GM19455 (cell line): Measurements from ENCODE around the gene SPG11.

Experiments
- ATAC-seq: cut with Tn5 transposase; IDR thresholded peaks from one replicate; pipeline ENCODE4 v1.9.1; 2021; ENCODE audit not compliant: unreplicated experiment

SPG11 gene

GRCh38 chr15:44623178-44623577 is 40.3 kb downstream of the SPG11 start:
- ATAC-seq: no peak

- ATAC-seq: no peak
Observed at GRCh38 chr15:44620081-44620480, 43.4 kb downstream of the SPG11 start.

GRCh38 chr15:44616974-44617373 is 46.5 kb downstream of the SPG11 start:
- ATAC-seq: no peak

- ATAC-seq: no peak
Observed at GRCh38 chr15:44606740-44607139, 56.7 kb downstream of the SPG11 start.

- no peak for ATAC-seq
Observed at GRCh38 chr15:44603126-44603525, 60.3 kb downstream of the SPG11 start.

GRCh38 chr15:44598892-44599291 is 64.6 kb downstream of the SPG11 start:
- ATAC-seq: no peak

- no peak for ATAC-seq
Observed at GRCh38 chr15:44598066-44598465, 65.4 kb downstream of the SPG11 start.

- no peak for ATAC-seq
Observed at GRCh38 chr15:44596511-44597010, 66.9 kb downstream of the SPG11 start.

GRCh38 chr15:44595656-44596510 is 67.6 kb downstream of the SPG11 start:
- no peak for ATAC-seq

- no peak for ATAC-seq
Observed at GRCh38 chr15:44595246-44595645, 68.2 kb downstream of the SPG11 start.

GRCh38 chr15:44593042-44593736 is 70.3 kb downstream of the SPG11 start:
- ATAC-seq: no peak

- ATAC-seq: no peak
Observed at GRCh38 chr15:44591326-44591725, 72.1 kb downstream of the SPG11 start.

- ATAC-seq: no peak
Observed at GRCh38 chr15:44588541-44588940, 74.9 kb downstream of the SPG11 start.

- ATAC-seq: no peak
Observed at GRCh38 chr15:44585633-44586032, 77.8 kb downstream of the SPG11 start.

- ATAC-seq: no peak
Observed at GRCh38 chr15:44584162-44584749, 79.2 kb downstream of the SPG11 start.

- ATAC-seq: no peak
Observed at GRCh38 chr15:44580105-44580504, 83.4 kb downstream of the SPG11 start.

GRCh38 chr15:44574734-44575133 is 88.7 kb downstream of the SPG11 start:
- ATAC-seq: no peak

GRCh38 chr15:44573386-44573785 is 90.1 kb downstream of the SPG11 start:
- ATAC-seq: no peak

- no peak for ATAC-seq
Observed at GRCh38 chr15:44570361-44570760, 93.1 kb downstream of the SPG11 start.

GRCh38 chr15:44569316-44569715 is 94.1 kb downstream of the SPG11 start:
- ATAC-seq: no peak

GRCh38 chr15:44568338-44568737 is 95.1 kb downstream of the SPG11 start:
- ATAC-seq: no peak

- no peak for ATAC-seq
Observed at GRCh38 chr15:44566155-44566540, 97.3 kb downstream of the SPG11 start.
